IMR-90 (cell line): ENCODE data around the gene FAM170A. TPM values are rescaled to one million over a fixed set of nuclear protein-coding genes. Genes with fewer than 3 reads are reported as not detected.

Experiments used
- ATAC-seq: fragments of 200-7000 bp; cut with Tn5 transposase; 2 replicates; pipeline ENCODE4 v1.9.1; 2020; ENCODE audit warnings: low read depth, mild to moderate bottlenecking, moderate library complexity
- BruUV-seq: library from RNA; stranded (reverse); fragments of 400-500 nt; replicated peaks from 2 replicates; lab custom pipeline; 2021; lab: Mats Ljungman, UMichigan
- CTCF ChIA-PET: fragments of 300-600 bp; formaldehyde crosslinking; extraction: SDS; loops from one replicate; lab custom pipeline; 2021; ENCODE audit warnings: antibody characterized with exemption; lab: Yijun Ruan, JAX
- POLR2A ChIA-PET: fragments of 300-600 bp; sonication (Branson Sonifier 250); formaldehyde crosslinking; loops from one replicate; lab custom pipeline; 2022; ENCODE audit warnings: antibody characterized with exemption; ENCODE audit not compliant: unreplicated experiment; lab: Charles Lee
- DNase-seq: peaks from one replicate; pipeline ENCODE4 v3.0.0; 2013
- H2AFZ ChIP-seq: replicated peaks from 2 replicates; pipeline ENCODE3; 2013; ENCODE audit warnings: low read length, mild to moderate bottlenecking; ENCODE audit not compliant: poor library complexity
- H2AK5ac ChIP-seq: 2 replicates; pipeline ENCODE4 v1.6.1; 2013; ENCODE audit warnings: low read depth, low read length, inconsistent platforms
- H2AK9ac ChIP-seq: replicated peaks from 2 replicates; pipeline ENCODE3; 2013; ENCODE audit warnings: mild to moderate bottlenecking, low read depth, low read length, moderate library complexity; ENCODE audit not compliant: poor library complexity
- H2BK120ac ChIP-seq: 2 replicates; pipeline ENCODE4 v1.6.1; 2013; ENCODE audit warnings: low read depth, low read length, inconsistent platforms
- H2BK15ac ChIP-seq: 3 replicates; pipeline ENCODE4 v1.6.1; 2013; ENCODE audit warnings: low read depth, low read length, inconsistent platforms
- H2BK20ac ChIP-seq: 2 replicates; pipeline ENCODE4 v1.6.1; 2013; ENCODE audit warnings: low read depth, mild to moderate bottlenecking, inconsistent platforms, low read length, moderate library complexity
- H2BK5ac ChIP-seq: 2 replicates; pipeline ENCODE4 v1.6.1; 2013; ENCODE audit warnings: mild to moderate bottlenecking, low read depth, low read length, inconsistent platforms; ENCODE audit not compliant: poor library complexity, severe bottlenecking
- H3K14ac ChIP-seq: replicated peaks from 2 replicates; pipeline ENCODE4 v1.6.1; 2013; ENCODE audit warnings: low read depth, low read length, inconsistent platforms
- H3K18ac ChIP-seq: 2 replicates; pipeline ENCODE4 v1.6.1; 2013; ENCODE audit warnings: low read depth, low read length, control low read depth
- H3K23ac ChIP-seq: 2 replicates; pipeline ENCODE4 v1.6.1; 2013; ENCODE audit warnings: low read depth, low read length, inconsistent platforms
- H3K27ac ChIP-seq: 2 replicates; pipeline ENCODE4 v1.5.1; 2013; ENCODE audit warnings: mild to moderate bottlenecking, control low read depth, low read length; ENCODE audit not compliant: insufficient read depth
- H3K27me3 ChIP-seq: 2 replicates; pipeline ENCODE4 v1.6.1; 2013; ENCODE audit warnings: low read length; ENCODE audit not compliant: control insufficient read depth, insufficient read depth
- H3K36me3 ChIP-seq: 2 replicates; pipeline ENCODE4 v1.6.1; 2013; ENCODE audit warnings: low read length, mixed read lengths; ENCODE audit not compliant: control insufficient read depth, insufficient read depth
- H3K4ac ChIP-seq: 2 replicates; pipeline ENCODE4 v1.6.1; 2013; ENCODE audit warnings: low read depth, low read length, inconsistent platforms
- H3K4me1 ChIP-seq: 2 replicates; pipeline ENCODE4 v1.6.1; 2013; ENCODE audit warnings: low read length, mixed read lengths; ENCODE audit not compliant: control insufficient read depth, insufficient read depth
- H3K4me2 ChIP-seq: 2 replicates; pipeline ENCODE4 v1.6.1; 2013; ENCODE audit warnings: low read depth, mild to moderate bottlenecking, control low read depth, low read length, moderate library complexity
- H3K4me3 ChIP-seq: 2 replicates; pipeline ENCODE4 v1.5.1; 2013; ENCODE audit warnings: low read depth, mild to moderate bottlenecking, control low read depth, low read length, moderate library complexity; ENCODE audit not compliant: insufficient read depth
- H3K56ac ChIP-seq: 2 replicates; pipeline ENCODE4 v1.6.1; 2013; ENCODE audit warnings: low read length, inconsistent platforms; ENCODE audit not compliant: insufficient read depth; ENCODE audit errors: extremely low read depth
- H3K79me1 ChIP-seq, 2 experiments: 2 replicates each; pipeline ENCODE4 v1.6.1; 2013; ENCODE audit warnings: low read length in 2 of 2, inconsistent platforms in 1 of 2, low read depth in 1 of 2
- H3K9ac ChIP-seq: 2 replicates; pipeline ENCODE4 v1.6.1; 2013; ENCODE audit warnings: low read depth, low read length, control low read depth
- H3K9me1 ChIP-seq: 2 replicates; pipeline ENCODE4 v1.6.1; 2013; ENCODE audit warnings: low read length, inconsistent platforms; ENCODE audit not compliant: insufficient read depth
- H3K9me3 ChIP-seq: 2 replicates; pipeline ENCODE4 v1.6.1; 2013; ENCODE audit warnings: low read length; ENCODE audit not compliant: control insufficient read depth, insufficient read depth
- H4K20me1 ChIP-seq: 2 replicates; pipeline ENCODE4 v1.6.1; 2013; ENCODE audit warnings: low read length, inconsistent platforms; ENCODE audit not compliant: insufficient read depth
- H4K5ac ChIP-seq: 2 replicates; pipeline ENCODE4 v1.6.1; 2013; ENCODE audit warnings: mild to moderate bottlenecking, low read depth, low read length, control low read depth
- H4K8ac ChIP-seq, 2 experiments: 2 replicates each; pipeline ENCODE4 v1.6.1; 2013; ENCODE audit warnings: low read depth in 2 of 2, low read length in 2 of 2, control low read depth in 1 of 2, inconsistent platforms in 1 of 2
- H4K91ac ChIP-seq: 2 replicates; pipeline ENCODE4 v1.6.1; 2013; ENCODE audit warnings: low read depth, low read length, inconsistent platforms; ENCODE audit not compliant: insufficient read depth
- BHLHE40 ChIP-seq: fragments of 150-350 bp; IDR thresholded peaks from 2 replicates; pipeline ENCODE4 v1.6.1; 2016; ENCODE audit warnings: mild to moderate bottlenecking, low read depth, low read length
- CEBPB ChIP-seq: IDR thresholded peaks from 2 replicates; pipeline ENCODE4 v1.6.1; 2012; ENCODE audit warnings: low read depth, low read length, improper control_type of control experiment
- CHD1 ChIP-seq: IDR thresholded peaks from 2 replicates; pipeline ENCODE4 v1.6.1; 2012; ENCODE audit warnings: low read depth, low read length, improper control_type of control experiment
- CTCF ChIP-seq: conservative IDR thresholded peaks from 2 replicates; pipeline ENCODE4 v1.5.1; 2012; ENCODE audit warnings: mild to moderate bottlenecking, low read depth, low read length, improper control_type of control experiment
- FOS ChIP-seq: fragments of 150-350 bp; IDR thresholded peaks from 2 replicates; pipeline ENCODE4 v1.6.1; 2016; ENCODE audit warnings: low read depth, low read length
- MAFK ChIP-seq: IDR thresholded peaks from 2 replicates; pipeline ENCODE4 v1.6.1; 2012; ENCODE audit warnings: low read depth, low read length, improper control_type of control experiment
- MAZ ChIP-seq: IDR thresholded peaks from 2 replicates; pipeline ENCODE4 v1.6.1; 2012; ENCODE audit warnings: low read depth, mild to moderate bottlenecking, low read length, improper control_type of control experiment, moderate library complexity, borderline replicate concordance
- MXI1 ChIP-seq: IDR thresholded peaks from 2 replicates; pipeline ENCODE4 v1.6.1; 2012; ENCODE audit warnings: low read depth, mild to moderate bottlenecking, low read length, moderate library complexity, borderline replicate concordance
- NFE2L2 ChIP-seq: fragments of 150-350 bp; IDR thresholded peaks from 2 replicates; pipeline ENCODE4 v1.6.1; 2016; ENCODE audit warnings: low read depth, mild to moderate bottlenecking, low read length
- POLR2A ChIP-seq: IDR thresholded peaks from 2 replicates; pipeline ENCODE4 v1.6.1; 2012; ENCODE audit warnings: mild to moderate bottlenecking, low read depth, low read length
- RAD21 ChIP-seq: IDR thresholded peaks from 2 replicates; pipeline ENCODE4 v1.6.1; 2012; ENCODE audit warnings: low read length, improper control_type of control experiment
- RCOR1 ChIP-seq: IDR thresholded peaks from 2 replicates; pipeline ENCODE4 v1.6.1; 2012; ENCODE audit warnings: mild to moderate bottlenecking, low read length, improper control_type of control experiment; ENCODE audit not compliant: insufficient replicate concordance
- RFX5 ChIP-seq: IDR thresholded peaks from 2 replicates; pipeline ENCODE4 v1.8.0; 2012; ENCODE audit warnings: low read depth, mild to moderate bottlenecking, low read length, moderate library complexity
- SMC3 ChIP-seq: fragments of 150-350 bp; IDR thresholded peaks from 2 replicates; pipeline ENCODE4 v1.6.1; 2016; ENCODE audit warnings: low read depth, mild to moderate bottlenecking, antibody characterized with exemption, low read length, moderate library complexity
- WGBS, 2 experiments: methylation state at CpG; one replicate each; pipeline versions ENCODE4 v1.1.5 to v1.1.7; 2013; ENCODE audit warnings: missing lambda C conversion rate in 2 of 2; ENCODE audit not compliant: insufficient read length in 1 of 2; ENCODE audit errors: extremely low coverage in 2 of 2; 5-methylcytosine and 5-hydroxymethylcytosine counted together
- dilution Hi-C: fragments of 300-500 bp; cut with HindIII; formaldehyde crosslinking; loops from one replicate; pipeline ENCODE4 v1.14.3; 2018; ENCODE audit warnings: low sequenced_read_pairs; ENCODE audit not compliant: unreplicated experiment
- in situ Hi-C: fragments of 300-500 bp; cut with MboI; formaldehyde crosslinking; loops from 3 replicates; pipeline ENCODE4 v1.14.3; 2019; ENCODE audit warnings: low sequenced_read_pairs, inconsistent platforms, mixed read lengths
- intact Hi-C: fragments of 100-400 bp; cut with micrococcal nuclease; formaldehyde crosslinking; loops from 2 replicates; pipeline ENCODE4 v1.10.0; 2022
- polyA plus RNA-seq, 3 experiments: library from polyadenylated mRNA; depleted of rRNA; stranded (reverse); fragments of >200 nt; gene quantifications; 2 replicates each; pipeline ENCODE4 v1.2.3, GENCODE V29; 2012; ENCODE audit warnings: low replicate concordance in 1 of 3
- total RNA-seq: library from RNA; depleted of rRNA; stranded (reverse); fragments of >200 nt; gene quantifications from 2 replicates; pipeline ENCODE4 v1.2.3, GENCODE V29; 2012
- TF ChIP-seq, protein P1 (sequence below): fragments of 150-350 bp; IDR thresholded peaks from 2 replicates; pipeline ENCODE4 v1.6.1; 2016; ENCODE audit warnings: low read depth, mild to moderate bottlenecking, low read length, moderate library complexity, borderline replicate concordance
- TF ChIP-seq, protein P2 (sequence below): fragments of 150-350 bp; IDR thresholded peaks from 2 replicates; pipeline ENCODE4 v1.6.1; 2017; ENCODE audit warnings: mild to moderate bottlenecking, antibody characterized with exemption, low read length, low read depth

Gene FAM170A
- total and polyA plus RNA-seq, 2 of the 4 experiments (the other 2 are of a cell fraction): not detected

DNA sequence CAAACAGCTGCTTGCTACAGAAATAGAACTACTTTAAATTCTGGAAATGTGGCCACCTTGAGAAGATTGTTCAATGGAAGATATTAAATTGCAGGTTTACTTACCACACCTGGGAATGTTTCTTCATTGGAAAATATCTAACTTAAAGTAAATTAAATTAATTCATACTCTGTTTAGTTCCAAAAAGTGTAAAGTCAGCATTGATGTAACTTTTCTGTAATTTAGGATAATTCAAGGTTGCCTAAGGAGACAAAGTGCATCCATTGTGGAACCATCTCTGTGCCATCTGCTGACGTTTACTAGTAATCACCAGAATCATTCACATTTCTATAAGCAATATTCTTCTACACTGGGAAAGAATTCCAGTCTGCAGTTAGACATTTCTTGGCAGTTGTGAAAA lies 53.0 kb downstream of the FAM170A start:
- Histone ChIP-seq H3K4ac (no peak overlapping the region), H4K20me1 (no peaks in the 10 kb centered on the region), H3K56ac (no peak overlapping the region), H3K18ac (no peak overlapping the region), H4K8ac (no peak overlapping the region), H3K27me3 (no peaks in the 10 kb centered on the region), H3K4me2 (no peak overlapping the region), H3K36me3 (no peaks in the 10 kb centered on the region), H2AK5ac (no peak overlapping the region), H3K14ac (no peak overlapping the region), H3K4me3 (no peak overlapping the region), H3K23ac (no peak overlapping the region), H3K9me3 (peaks cover 3% of the 10 kb centered on the region; the same call in 1 of the 2 replicates), H2BK15ac (no peak overlapping the region), H4K5ac (no peak overlapping the region), H3K4me1 (no peaks in the 10 kb centered on the region), H3K9ac (no peak overlapping the region), H2BK20ac (no peak overlapping the region), H2AK9ac (no peak overlapping the region), H4K91ac (no peak overlapping the region), H3K27ac (no peak overlapping the region), H3K79me1 (no peaks in the 10 kb centered on the region), H2BK120ac (no peak overlapping the region), H3K9me1 (no peaks in the 10 kb centered on the region), H2AFZ (no peak overlapping the region), H2BK5ac (no peak overlapping the region)
- POLR2A ChIA-PET: no interaction called here
- DNase-seq: no peak
- in situ Hi-C loops: no loop called here
- intact Hi-C loops: no loop called here
- ATAC-seq: no peak
- dilution Hi-C loops: no loop called here
- BruUV-seq: no TSS peak
- CTCF ChIA-PET: no interaction called here
- TF ChIP-seq, protein P1, sequence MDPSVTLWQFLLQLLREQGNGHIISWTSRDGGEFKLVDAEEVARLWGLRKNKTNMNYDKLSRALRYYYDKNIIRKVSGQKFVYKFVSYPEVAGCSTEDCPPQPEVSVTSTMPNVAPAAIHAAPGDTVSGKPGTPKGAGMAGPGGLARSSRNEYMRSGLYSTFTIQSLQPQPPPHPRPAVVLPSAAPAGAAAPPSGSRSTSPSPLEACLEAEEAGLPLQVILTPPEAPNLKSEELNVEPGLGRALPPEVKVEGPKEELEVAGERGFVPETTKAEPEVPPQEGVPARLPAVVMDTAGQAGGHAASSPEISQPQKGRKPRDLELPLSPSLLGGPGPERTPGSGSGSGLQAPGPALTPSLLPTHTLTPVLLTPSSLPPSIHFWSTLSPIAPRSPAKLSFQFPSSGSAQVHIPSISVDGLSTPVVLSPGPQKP: no peak
- TF ChIP-seq RCOR1: no peak
- no peak for TF ChIP-seq POLR2A
- TF ChIP-seq, protein P2, sequence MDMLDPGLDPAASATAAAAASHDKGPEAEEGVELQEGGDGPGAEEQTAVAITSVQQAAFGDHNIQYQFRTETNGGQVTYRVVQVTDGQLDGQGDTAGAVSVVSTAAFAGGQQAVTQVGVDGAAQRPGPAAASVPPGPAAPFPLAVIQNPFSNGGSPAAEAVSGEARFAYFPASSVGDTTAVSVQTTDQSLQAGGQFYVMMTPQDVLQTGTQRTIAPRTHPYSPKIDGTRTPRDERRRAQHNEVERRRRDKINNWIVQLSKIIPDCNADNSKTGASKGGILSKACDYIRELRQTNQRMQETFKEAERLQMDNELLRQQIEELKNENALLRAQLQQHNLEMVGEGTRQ: no peak
- no peak for TF ChIP-seq MXI1
- no peak for TF ChIP-seq RFX5
- no peak for TF ChIP-seq CEBPB
- no peak for TF ChIP-seq BHLHE40
- no peak for TF ChIP-seq CTCF
- no peak for TF ChIP-seq MAZ
- no peak for TF ChIP-seq MAFK
- TF ChIP-seq FOS: no peak
- TF ChIP-seq NFE2L2: no peak
- no peak for TF ChIP-seq RAD21
- no peak for TF ChIP-seq SMC3
- TF ChIP-seq CHD1: no peak
- no CpG with 5 or more reads among the region's 1 CpG for WGBS, 2 experiments
